ENCODE data around the gene ARSA.
"Not testable (repeated sequence)": the region's sequence is repeated elsewhere in the genome, so short reads cannot be mapped to it uniquely, and the experiment has no call there.

ARSA gene

GRCh38 chr22:50610581-50610980 is 17.4 kb downstream of the ARSA start:
- Mint-ChIP-seq H3K4me1 (peaks cover 16% of the 10 kb centered on the region), H3K36me3 (ENCODE audit: insufficient read depth) (no peaks in the 10 kb centered on the region), H3K4me3 (no peak overlapping the region), H3K27me3 (peaks cover 52% of the 10 kb centered on the region), H3K27ac (ENCODE audit: low read depth) (no peak overlapping the region), H3K9me3 (no peaks in the 10 kb centered on the region)
- DNase-seq (ENCODE audit: low spot score in 2 of 2) (no peak), ATAC-seq (replicated peaks; ENCODE audit: extremely low read depth, poor library complexity, severe bottlenecking) (no peak)

- H3K9me3 Mint-ChIP-seq, result no peaks in the 10 kb centered on the region
- peaks cover 52% of the 10 kb centered on the region for H3K27me3 Mint-ChIP-seq
- peaks cover 16% of the 10 kb centered on the region for H3K4me1 Mint-ChIP-seq
- H3K4me3 Mint-ChIP-seq, result no peak overlapping the region
- H3K27ac Mint-ChIP-seq (ENCODE audit: low read depth), result no peak overlapping the region
- DNase-seq (ENCODE audit: low spot score in 2 of 2) (no peak), ATAC-seq (replicated peaks; ENCODE audit: extremely low read depth, poor library complexity, severe bottlenecking) (no peak)
- H3K36me3 Mint-ChIP-seq (ENCODE audit: insufficient read depth), result no peaks in the 10 kb centered on the region
These were observed 17.9 kb downstream of the ARSA start for GRCh38 chr22:50610041-50610451.

GRCh38 chr22:50609599-50609998 is 18.4 kb downstream of the ARSA start:
- no peaks in the 10 kb centered on the region for H3K36me3 Mint-ChIP-seq (ENCODE audit: insufficient read depth)
- H3K4me3 Mint-ChIP-seq, result no peak overlapping the region
- DNase-seq (ENCODE audit: low spot score in 2 of 2) (no peak), ATAC-seq (replicated peaks; ENCODE audit: extremely low read depth, poor library complexity, severe bottlenecking) (no peak)
- H3K9me3 Mint-ChIP-seq, result no peaks in the 10 kb centered on the region
- H3K27ac Mint-ChIP-seq (ENCODE audit: low read depth), result no peak overlapping the region
- peaks cover 51% of the 10 kb centered on the region for H3K27me3 Mint-ChIP-seq
- H3K4me1 Mint-ChIP-seq, result peaks cover 16% of the 10 kb centered on the region

GRCh38 chr22:50608996-50609395 is 19.0 kb downstream of the ARSA start:
- Mint-ChIP-seq H3K36me3 (ENCODE audit: insufficient read depth) (no peaks in the 10 kb centered on the region), H3K9me3 (no peaks in the 10 kb centered on the region), H3K4me3 (no peak overlapping the region), H3K27me3 (peaks cover 45% of the 10 kb centered on the region), H3K4me1 (peaks cover 16% of the 10 kb centered on the region), H3K27ac (ENCODE audit: low read depth) (no peak overlapping the region)
- ATAC-seq (replicated peaks; ENCODE audit: extremely low read depth, poor library complexity, severe bottlenecking), result no peak
- DNase-seq (ENCODE audit: low spot score in 2 of 2), result no peak

GRCh38 chr22:50608058-50608840 is 19.7 kb downstream of the ARSA start:
- peaks cover 45% of the 10 kb centered on the region for H3K27me3 Mint-ChIP-seq

GRCh38 chr22:50607659-50608020 is 20.3 kb downstream of the ARSA start:
- H3K36me3 Mint-ChIP-seq (ENCODE audit: insufficient read depth), result peaks cover 2% of the 10 kb centered on the region
- H3K4me1 Mint-ChIP-seq, result peaks cover 6% of the 10 kb centered on the region
- H3K27me3 Mint-ChIP-seq, result peaks cover 51% of the 10 kb centered on the region
- no peak overlapping the region for H3K4me3 Mint-ChIP-seq
- H3K27ac Mint-ChIP-seq (ENCODE audit: low read depth), result no peak overlapping the region
- DNase-seq (ENCODE audit: low spot score in 2 of 2) (no peak), ATAC-seq (replicated peaks; ENCODE audit: extremely low read depth, poor library complexity, severe bottlenecking) (no peak)
- H3K9me3 Mint-ChIP-seq, result no peaks in the 10 kb centered on the region

More at GRCh38 chr22:50608058-50608840, 19.7 kb downstream of the ARSA start:
- H3K27ac Mint-ChIP-seq (ENCODE audit: low read depth); ATAC-seq (replicated peaks; ENCODE audit: extremely low read depth, poor library complexity, severe bottlenecking); H3K4me3 Mint-ChIP-seq; H3K9me3 Mint-ChIP-seq; H3K36me3 Mint-ChIP-seq (ENCODE audit: insufficient read depth); DNase-seq (ENCODE audit: low spot score in 2 of 2): not testable (repeated sequence)
- H3K4me1 Mint-ChIP-seq, result peaks cover 12% of the 10 kb centered on the region

GRCh38 chr22:50606946-50607658 is 20.9 kb downstream of the ARSA start:
- H3K27me3 Mint-ChIP-seq, result peaks cover 56% of the 10 kb centered on the region
- DNase-seq (ENCODE audit: low spot score in 2 of 2), result no peak
- no peak overlapping the region for H3K4me3 Mint-ChIP-seq
- no peaks in the 10 kb centered on the region for H3K9me3 Mint-ChIP-seq
- ATAC-seq (replicated peaks; ENCODE audit: extremely low read depth, poor library complexity, severe bottlenecking), result no peak
- H3K27ac Mint-ChIP-seq (ENCODE audit: low read depth), result no peak overlapping the region
- H3K4me1 Mint-ChIP-seq, result peaks cover 3% of the 10 kb centered on the region
- H3K36me3 Mint-ChIP-seq (ENCODE audit: insufficient read depth), result peaks cover 2% of the 10 kb centered on the region

- peaks cover 10% of the 10 kb centered on the region for H3K4me1 Mint-ChIP-seq
- H3K27me3 Mint-ChIP-seq, result peaks cover 64% of the 10 kb centered on the region
- no peak overlapping the region for H3K27ac Mint-ChIP-seq (ENCODE audit: low read depth)
- ATAC-seq (replicated peaks; ENCODE audit: extremely low read depth, poor library complexity, severe bottlenecking), result no peak
- peaks cover 3% of the 10 kb centered on the region for H3K36me3 Mint-ChIP-seq (ENCODE audit: insufficient read depth)
- no peak for DNase-seq (ENCODE audit: low spot score in 2 of 2)
- no peaks in the 10 kb centered on the region for H3K9me3 Mint-ChIP-seq
- H3K4me3 Mint-ChIP-seq, result no peak overlapping the region
These were observed 21.6 kb downstream of the ARSA start for GRCh38 chr22:50606165-50606945.

GRCh38 chr22:50605613-50606074 is 22.3 kb downstream of the ARSA start:
- no peak for DNase-seq (ENCODE audit: low spot score in 2 of 2)
- Mint-ChIP-seq H3K27ac (ENCODE audit: low read depth) (no peak overlapping the region), H3K36me3 (ENCODE audit: insufficient read depth) (peaks cover 3% of the 10 kb centered on the region), H3K4me1 (peaks cover 10% of the 10 kb centered on the region), H3K4me3 (no peak overlapping the region), H3K9me3 (no peaks in the 10 kb centered on the region), H3K27me3 (peaks cover 61% of the 10 kb centered on the region)
- no peak for ATAC-seq (replicated peaks; ENCODE audit: extremely low read depth, poor library complexity, severe bottlenecking)

- H3K9me3 Mint-ChIP-seq, result no peaks in the 10 kb centered on the region
- H3K36me3 Mint-ChIP-seq (ENCODE audit: insufficient read depth), result peaks cover 3% of the 10 kb centered on the region
- no peak for ATAC-seq (replicated peaks; ENCODE audit: extremely low read depth, poor library complexity, severe bottlenecking)
- peaks cover 58% of the 10 kb centered on the region for H3K27me3 Mint-ChIP-seq
- H3K4me3 Mint-ChIP-seq, result no peak overlapping the region
- no peak overlapping the region for H3K27ac Mint-ChIP-seq (ENCODE audit: low read depth)
- no peak for DNase-seq (ENCODE audit: low spot score in 2 of 2)
- peaks cover 10% of the 10 kb centered on the region for H3K4me1 Mint-ChIP-seq
These were observed 22.8 kb downstream of the ARSA start for GRCh38 chr22:50605002-50605612.

- ATAC-seq (replicated peaks; ENCODE audit: extremely low read depth, poor library complexity, severe bottlenecking), result no peak
- Mint-ChIP-seq H3K27ac (ENCODE audit: low read depth) (no peak overlapping the region), H3K4me1 (peaks cover 10% of the 10 kb centered on the region), H3K4me3 (no peak overlapping the region), H3K9me3 (no peaks in the 10 kb centered on the region), H3K36me3 (ENCODE audit: insufficient read depth) (peaks cover 3% of the 10 kb centered on the region), H3K27me3 (peaks cover 58% of the 10 kb centered on the region)
- DNase-seq (ENCODE audit: low spot score in 2 of 2), result no peak
These were observed 23.5 kb downstream of the ARSA start for GRCh38 chr22:50604256-50605001.
